Measurements from ENCODE around the gene SERTAD4. TPM values are rescaled to one million over a fixed set of nuclear protein-coding genes. Genes with fewer than 3 reads are reported as not detected.
A peak's percentile ranks its signal among the peaks of the same experiment; 100 is the strongest.

SERTAD4 gene
- total RNA-seq, 4 donors from 2014 or later = 0.36 to 2.7 (median 1.5) TPM

DNA sequence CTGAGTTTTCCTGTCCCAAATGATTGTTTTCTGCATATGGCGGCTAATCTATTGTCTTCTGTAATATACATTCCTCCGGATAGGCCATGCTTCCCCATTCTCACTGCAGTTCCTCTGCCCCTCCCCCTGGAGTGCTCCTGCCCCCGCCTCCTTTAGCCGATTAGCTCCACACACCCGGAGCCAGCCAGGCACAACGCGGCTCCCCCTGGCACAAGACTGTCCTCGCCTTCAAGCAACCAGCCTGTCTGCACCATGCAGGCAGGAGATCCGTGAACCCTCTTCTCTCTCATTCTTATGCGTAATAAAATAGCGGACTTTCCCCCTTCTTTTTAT, 18.0 kb downstream of the SERTAD4 start:
- no peak for TF ChIP-seq CTCF (IDR thresholded peaks at IDR 0.05)
- DNase-seq (ENCODE audit: low spot score) (no peak), ATAC-seq (ENCODE audit: low FRiP score) (peak; percentile 22)

DNA sequence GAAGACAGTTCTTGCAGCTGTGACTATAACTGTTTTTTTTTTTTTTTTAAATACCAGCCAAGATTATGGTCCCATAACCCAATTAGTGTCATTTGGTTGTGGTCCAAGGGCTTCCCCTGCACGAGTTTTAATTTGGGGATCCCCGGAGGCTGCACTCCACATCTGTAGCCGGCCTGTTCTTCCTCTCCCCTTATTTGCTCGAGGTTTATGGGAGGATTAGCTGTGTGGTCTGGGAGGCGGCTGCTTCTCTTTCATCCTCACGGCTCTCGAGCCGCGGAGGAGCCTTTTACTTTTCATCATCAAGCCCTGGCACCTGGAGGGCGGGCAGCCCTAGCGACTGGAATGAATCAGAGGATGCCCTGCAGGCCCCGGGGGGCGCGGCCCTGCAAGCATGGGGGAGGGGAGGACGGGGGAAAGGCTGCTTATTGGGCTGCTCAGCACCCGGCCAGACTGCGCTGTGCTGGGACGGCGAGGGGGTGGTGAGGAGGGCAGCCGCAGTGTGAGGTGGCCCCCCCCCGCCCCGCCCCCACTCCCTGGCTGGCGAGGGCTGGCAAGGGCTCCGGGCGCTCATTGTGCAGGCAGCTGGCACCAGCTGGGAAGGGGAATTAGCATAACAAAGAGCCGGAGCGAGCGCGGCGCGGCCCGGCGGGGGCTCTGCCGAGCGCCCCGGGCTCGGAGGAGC, 18.5 kb downstream of the SERTAD4 start:
- TF ChIP-seq CTCF (IDR thresholded peaks at IDR 0.05) = no peak
- ATAC-seq (ENCODE audit: low FRiP score) = peak; percentile 78
- DNase-seq (ENCODE audit: low spot score) = peak; percentile 27

DNA sequence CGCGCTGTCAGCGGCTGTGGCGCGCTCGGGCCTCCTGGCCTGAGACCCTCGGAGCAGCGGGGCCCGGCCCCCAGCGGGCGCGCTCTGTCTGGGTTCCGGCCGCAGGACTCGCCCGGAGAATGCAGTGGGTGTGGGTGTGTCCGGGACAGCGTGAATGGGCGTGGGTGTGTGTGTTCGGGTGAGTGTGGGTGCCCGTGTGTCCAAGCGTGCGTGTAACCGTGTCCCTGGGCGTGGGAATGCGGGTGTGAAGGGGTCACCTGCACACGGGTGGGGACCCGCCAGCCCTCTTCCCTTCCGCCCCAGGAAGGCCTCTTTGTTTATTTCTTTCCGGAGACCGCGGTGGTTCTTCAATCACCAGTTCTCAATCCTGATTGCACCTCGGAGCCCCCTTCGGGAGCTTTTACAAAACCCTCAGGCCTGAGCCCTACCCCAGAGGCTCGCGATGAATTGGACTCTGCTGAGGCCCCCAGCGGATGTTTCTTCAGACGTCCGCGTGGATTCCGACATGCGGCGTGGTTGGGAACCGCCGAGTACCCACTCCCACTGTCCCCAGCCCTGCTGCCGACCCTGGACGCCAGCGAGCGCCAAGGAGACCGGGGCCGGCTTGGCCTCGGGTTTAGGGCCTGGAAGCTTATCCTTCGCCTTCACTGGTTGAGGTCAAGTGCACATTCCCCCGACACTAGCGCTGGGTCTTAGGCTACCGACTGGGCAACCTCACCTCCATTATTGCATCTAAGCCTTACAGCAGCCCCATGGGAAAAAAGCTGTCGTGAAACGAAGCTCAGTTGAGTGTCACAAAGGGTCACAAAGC, 19.3 kb downstream of the SERTAD4 start:
- DNase-seq (ENCODE audit: low spot score) (no peak), ATAC-seq (ENCODE audit: low FRiP score) (peak; percentile 45)
- TF ChIP-seq CTCF (IDR thresholded peaks at IDR 0.05) = no peak

DNA sequence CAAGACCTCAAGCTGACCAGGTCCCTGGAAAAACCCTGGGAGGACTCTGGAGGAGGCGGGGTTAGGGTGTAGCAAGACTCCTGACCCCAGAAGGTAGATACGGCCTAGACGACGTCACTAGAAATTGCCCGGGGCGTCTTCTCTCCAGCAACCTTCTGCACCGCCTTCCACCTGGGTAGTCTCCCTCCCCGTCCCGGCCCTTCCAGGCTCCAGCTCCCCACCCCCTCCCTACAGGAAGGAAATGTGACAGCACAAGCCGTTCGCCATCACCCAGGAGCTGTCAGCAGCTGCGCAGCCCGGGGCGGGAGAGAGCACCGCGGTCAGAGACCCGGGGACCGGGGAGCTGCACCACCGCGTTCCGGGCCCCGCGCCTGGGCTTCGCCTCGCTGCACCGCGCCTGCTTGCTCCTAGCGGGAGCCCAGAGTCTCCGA, 20.0 kb downstream of the SERTAD4 start:
- DNase-seq (ENCODE audit: low spot score) (no peak), ATAC-seq (ENCODE audit: low FRiP score) (no peak)
- no peak for TF ChIP-seq CTCF (IDR thresholded peaks at IDR 0.05)

DNA sequence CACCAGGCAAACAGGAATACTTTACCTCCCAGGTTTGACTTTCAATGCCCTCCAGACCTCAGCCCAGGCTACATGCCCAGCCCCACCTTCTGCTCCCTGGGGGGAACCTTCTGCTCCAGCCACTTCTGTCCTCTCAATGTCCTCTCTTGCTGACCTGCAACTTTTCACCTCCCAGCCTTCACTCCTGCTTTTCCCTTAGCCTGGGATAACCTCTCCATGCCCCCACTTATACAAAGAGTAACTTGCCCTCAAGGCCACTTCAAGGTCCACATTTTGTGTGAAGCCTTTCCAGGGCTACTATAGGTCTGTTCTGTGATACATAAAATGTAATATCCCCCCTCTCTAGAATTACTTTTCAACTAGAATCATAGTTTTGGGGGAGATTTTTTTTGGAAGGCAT, 21.7 kb downstream of the SERTAD4 start:
- ATAC-seq (ENCODE audit: low FRiP score) (no peak), DNase-seq (ENCODE audit: low spot score) (no peak)
- TF ChIP-seq CTCF (IDR thresholded peaks at IDR 0.05) = no peak

DNA sequence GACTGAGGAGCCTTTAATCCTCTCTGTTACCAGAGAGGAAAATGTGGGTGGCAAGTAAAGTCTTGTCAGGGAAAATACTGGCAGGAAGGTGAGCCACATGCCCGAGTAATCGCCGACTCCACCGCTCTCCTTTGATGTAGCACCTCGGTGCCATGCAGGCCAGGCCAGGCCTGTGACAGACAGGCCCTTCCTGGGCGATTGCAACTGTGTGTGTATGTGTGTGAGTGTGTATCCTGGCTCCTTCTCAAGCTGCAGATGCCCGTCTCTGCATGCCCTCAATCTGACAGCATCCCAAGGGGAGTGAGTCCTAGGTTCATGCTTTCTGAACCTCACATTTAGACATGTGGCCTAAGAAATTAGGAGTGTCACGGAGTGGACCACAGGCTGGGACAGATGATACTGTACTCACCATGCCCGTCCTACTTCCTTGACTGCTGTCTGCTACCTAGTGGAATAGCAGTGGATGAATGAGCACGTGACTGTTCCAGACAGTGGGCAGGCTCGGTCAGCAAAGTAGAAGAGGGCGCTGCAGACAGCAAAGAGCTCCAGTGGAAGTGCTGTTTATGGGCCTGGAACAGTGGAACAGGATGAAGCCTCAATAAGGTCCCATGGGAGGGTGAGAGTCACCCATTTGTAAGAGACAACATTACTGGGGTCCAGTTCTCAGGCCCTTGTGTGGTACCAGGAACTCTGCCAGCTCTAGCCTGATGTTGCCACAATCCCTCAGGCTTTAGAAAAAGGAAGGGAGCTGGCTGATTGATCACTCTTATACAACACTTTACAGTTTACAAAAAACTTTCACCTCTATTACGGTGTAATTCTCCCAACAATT, 25.3 kb downstream of the SERTAD4 start:
- DNase-seq (ENCODE audit: low spot score) = no peak
- no peak for TF ChIP-seq CTCF (IDR thresholded peaks at IDR 0.05)
- ATAC-seq (ENCODE audit: low FRiP score) = no peak
